Neural crest cell (in vitro differentiated cells): ENCODE results near the gene CRYL1. TPM values are rescaled to one million over a fixed set of nuclear protein-coding genes. Genes with fewer than 3 reads are reported as not detected.
A peak's percentile ranks its signal among the peaks of the same experiment; 100 is the strongest.

Experiments
- DNase-seq: peaks from one replicate; pipeline ENCODE4 v3.0.0; 2021; ENCODE audit warnings: low read depth, mixed read lengths, low spot score
- H3K27ac Mint-ChIP-seq: one replicate; pipeline ENCODE4 v1.8.0; 2021; ENCODE audit warnings: mild to moderate bottlenecking, mixed read lengths; ENCODE audit not compliant: unreplicated experiment
- H3K27me3 Mint-ChIP-seq: 2 replicates; pipeline ENCODE4 v1.8.0; 2021; ENCODE audit warnings: low read depth, mild to moderate bottlenecking, mixed read lengths
- H3K36me3 Mint-ChIP-seq: 2 replicates; pipeline ENCODE4 v1.8.0; 2021; ENCODE audit warnings: low read depth, mild to moderate bottlenecking, mixed read lengths
- H3K4me1 Mint-ChIP-seq: 2 replicates; pipeline ENCODE4 v1.8.0; 2021; ENCODE audit warnings: mixed read lengths
- H3K4me3 Mint-ChIP-seq: one replicate; pipeline ENCODE4 v1.8.0; 2021; ENCODE audit warnings: mild to moderate bottlenecking, mixed read lengths
- H3K9me3 Mint-ChIP-seq: 2 replicates; pipeline ENCODE4 v1.8.0; 2021; ENCODE audit warnings: mixed read lengths
- total RNA-seq: library from RNA; stranded (reverse); gene quantifications from 2 replicates; pipeline ENCODE4 v1.2.1, GENCODE V29; 2021
- TF ChIP-seq, protein P1 (sequence below): fragments of 200-600 bp; sonication (generic); conservative IDR thresholded peaks from 2 replicates; pipeline ENCODE4 v1.5.0; 2021; ENCODE audit warnings: antibody characterized with exemption, mild to moderate bottlenecking

Gene CRYL1
- total RNA-seq, 1 donor from 2014 or later = 19.9 TPM

DNA sequence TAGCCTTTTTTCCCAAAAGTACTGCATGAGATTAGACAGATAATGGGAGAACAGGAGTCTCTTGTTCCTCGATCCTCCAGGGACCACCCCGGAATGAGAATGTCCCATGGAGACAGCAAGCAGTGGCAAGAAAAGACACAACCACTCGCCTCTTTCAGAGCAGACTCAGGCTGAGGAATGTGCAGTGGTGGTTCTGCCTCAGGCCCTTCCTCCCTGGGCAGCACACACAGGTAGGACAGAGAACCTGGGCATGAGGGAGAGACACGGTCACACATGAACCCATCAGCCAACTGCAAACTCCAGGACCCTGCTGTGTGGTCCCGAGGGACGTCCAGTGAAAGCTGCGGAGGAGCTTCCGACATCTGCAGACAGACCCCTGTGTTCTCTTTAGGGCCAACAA is 31.0 kb downstream of the CRYL1 start:
- no peak for DNase-seq
- TF ChIP-seq, protein P1, sequence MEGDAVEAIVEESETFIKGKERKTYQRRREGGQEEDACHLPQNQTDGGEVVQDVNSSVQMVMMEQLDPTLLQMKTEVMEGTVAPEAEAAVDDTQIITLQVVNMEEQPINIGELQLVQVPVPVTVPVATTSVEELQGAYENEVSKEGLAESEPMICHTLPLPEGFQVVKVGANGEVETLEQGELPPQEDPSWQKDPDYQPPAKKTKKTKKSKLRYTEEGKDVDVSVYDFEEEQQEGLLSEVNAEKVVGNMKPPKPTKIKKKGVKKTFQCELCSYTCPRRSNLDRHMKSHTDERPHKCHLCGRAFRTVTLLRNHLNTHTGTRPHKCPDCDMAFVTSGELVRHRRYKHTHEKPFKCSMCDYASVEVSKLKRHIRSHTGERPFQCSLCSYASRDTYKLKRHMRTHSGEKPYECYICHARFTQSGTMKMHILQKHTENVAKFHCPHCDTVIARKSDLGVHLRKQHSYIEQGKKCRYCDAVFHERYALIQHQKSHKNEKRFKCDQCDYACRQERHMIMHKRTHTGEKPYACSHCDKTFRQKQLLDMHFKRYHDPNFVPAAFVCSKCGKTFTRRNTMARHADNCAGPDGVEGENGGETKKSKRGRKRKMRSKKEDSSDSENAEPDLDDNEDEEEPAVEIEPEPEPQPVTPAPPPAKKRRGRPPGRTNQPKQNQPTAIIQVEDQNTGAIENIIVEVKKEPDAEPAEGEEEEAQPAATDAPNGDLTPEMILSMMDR = no peak
- no peaks in the 10 kb centered on the region for H3K36me3 Mint-ChIP-seq

DNA sequence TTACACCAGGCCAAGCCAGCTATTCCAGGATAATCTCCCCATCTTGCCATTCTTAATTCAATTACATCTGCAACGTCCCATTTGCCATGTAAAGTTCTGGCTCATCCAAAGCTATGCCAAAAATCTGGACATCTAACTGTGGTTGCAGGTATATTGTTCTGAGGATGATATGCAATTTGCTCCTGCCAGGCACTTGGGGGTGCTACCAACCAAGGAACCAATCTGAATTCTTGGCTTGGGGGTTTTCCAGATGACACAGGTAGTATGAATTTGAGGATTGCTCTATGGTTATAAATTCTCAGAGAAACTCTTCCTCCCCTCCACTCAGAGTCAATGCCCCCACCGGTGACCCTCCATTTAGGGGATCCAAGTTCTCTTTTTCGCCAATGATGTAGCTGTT is 33.0 kb downstream of the CRYL1 start:
- TF ChIP-seq, protein P1 = peak; percentile 57
- H3K4me1 Mint-ChIP-seq = peaks cover 6% of the 10 kb centered on the region
- DNase-seq = peak; percentile 35
- no peak overlapping the region for H3K27ac Mint-ChIP-seq
- no peaks in the 10 kb centered on the region for H3K9me3 Mint-ChIP-seq
- no peaks in the 10 kb centered on the region for H3K36me3 Mint-ChIP-seq
- no peaks in the 10 kb centered on the region for H3K27me3 Mint-ChIP-seq
- H3K4me3 Mint-ChIP-seq = no peak overlapping the region

More for the DNA sequence above, 31.0 kb downstream of the CRYL1 start:
- Mint-ChIP-seq H3K27ac (no peak overlapping the region), H3K27me3 (no peaks in the 10 kb centered on the region), H3K4me3 (no peak overlapping the region), H3K4me1 (peaks cover 6% of the 10 kb centered on the region), H3K9me3 (no peaks in the 10 kb centered on the region)

DNA sequence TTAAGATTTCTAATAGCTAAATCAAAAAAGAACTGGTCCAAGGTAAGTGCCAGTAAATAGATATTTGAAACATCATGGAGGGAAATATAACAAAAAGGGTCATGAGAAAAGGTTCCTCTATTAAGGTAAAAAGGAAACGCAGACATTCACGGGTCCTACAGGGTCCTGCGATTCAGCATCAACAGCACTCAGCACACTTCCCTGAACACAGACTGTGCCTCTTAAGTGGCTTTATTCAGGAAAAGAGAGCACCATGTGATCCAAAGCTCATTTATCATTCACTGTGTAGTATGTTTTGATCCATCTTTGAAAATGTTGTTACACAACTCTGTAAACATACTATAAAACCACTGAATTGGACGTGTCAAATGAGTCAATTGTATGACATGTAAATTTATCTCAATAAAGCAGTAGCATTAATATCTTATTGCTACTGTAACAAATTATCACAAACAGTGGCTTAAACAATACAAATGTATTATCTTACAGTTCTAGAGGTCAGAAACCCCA is 33.7 kb downstream of the CRYL1 start:
- H3K9me3 Mint-ChIP-seq = no peaks in the 10 kb centered on the region
- TF ChIP-seq, protein P1 = no peak
- peaks cover 6% of the 10 kb centered on the region for H3K4me1 Mint-ChIP-seq
- no peaks in the 10 kb centered on the region for H3K36me3 Mint-ChIP-seq
- DNase-seq = no peak
- H3K27ac Mint-ChIP-seq = no peak overlapping the region
- H3K27me3 Mint-ChIP-seq = no peaks in the 10 kb centered on the region
- H3K4me3 Mint-ChIP-seq = no peak overlapping the region

DNA sequence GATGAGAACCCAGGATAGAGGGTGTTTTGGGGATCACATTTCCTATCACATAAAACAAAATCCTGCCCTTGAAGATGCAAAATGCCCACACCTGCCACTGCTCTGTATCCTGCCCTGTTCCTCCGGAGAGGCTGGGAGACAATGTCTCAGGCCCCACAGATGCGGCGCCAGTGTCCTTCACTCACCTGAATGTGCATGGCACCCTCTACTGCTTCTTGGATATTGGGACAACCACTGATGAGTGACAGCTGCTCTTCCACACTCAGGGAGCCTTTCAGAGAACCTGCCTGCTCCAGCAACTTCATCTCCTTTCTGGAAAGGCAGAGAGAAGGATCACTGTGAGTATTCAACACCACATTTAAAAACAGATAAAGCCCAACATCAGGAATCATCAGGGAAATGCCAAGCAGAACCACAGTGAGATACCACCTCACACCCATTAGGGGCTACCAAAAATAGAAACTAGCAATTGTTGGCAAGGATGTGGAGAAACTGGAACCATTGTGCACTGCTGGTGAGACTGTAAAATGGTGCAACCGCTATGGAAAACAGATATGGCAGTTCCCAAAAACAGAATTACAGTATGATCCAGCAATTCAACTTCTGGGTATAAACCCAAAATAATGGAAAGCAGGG is 36.4 kb downstream of the CRYL1 start:
- Mint-ChIP-seq H3K27ac (no peak overlapping the region), H3K27me3 (no peaks in the 10 kb centered on the region), H3K36me3 (no peaks in the 10 kb centered on the region), H3K4me3 (no peak overlapping the region), H3K4me1 (no peaks in the 10 kb centered on the region), H3K9me3 (no peaks in the 10 kb centered on the region)
- no peak for DNase-seq
- TF ChIP-seq, protein P1 = no peak

DNA sequence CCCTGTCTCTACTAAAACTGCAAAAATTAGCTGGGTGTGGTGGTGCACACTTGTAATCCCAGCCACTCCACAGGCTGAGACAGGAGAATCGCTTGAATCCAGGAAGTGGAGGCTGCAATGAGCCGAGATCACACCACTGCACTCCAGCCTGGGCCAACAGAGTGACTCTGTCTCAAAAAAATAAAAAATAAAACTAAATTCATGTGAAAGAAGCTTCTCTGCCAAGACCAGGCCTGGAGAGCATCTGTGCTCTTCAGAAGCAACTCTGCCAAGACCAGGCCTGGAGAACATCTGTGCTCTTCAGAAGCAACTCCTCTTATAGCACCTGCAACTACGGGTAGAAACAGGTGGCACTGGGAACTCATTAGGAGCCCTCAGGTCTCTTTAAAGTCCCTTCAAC is 37.7 kb downstream of the CRYL1 start:
- no peak overlapping the region for H3K27ac Mint-ChIP-seq
- H3K36me3 Mint-ChIP-seq = no peaks in the 10 kb centered on the region
- TF ChIP-seq, protein P1 = no peak
- H3K4me1 Mint-ChIP-seq = no peaks in the 10 kb centered on the region
- H3K9me3 Mint-ChIP-seq = no peaks in the 10 kb centered on the region
- H3K27me3 Mint-ChIP-seq = no peaks in the 10 kb centered on the region
- H3K4me3 Mint-ChIP-seq = no peak overlapping the region
- no peak for DNase-seq
